Activated naive CD8-positive, alpha-beta T cell treated with anti-CD3 and anti-CD28 coated beads, Interleukin-2, amount 10 ng/mL, durations not matched to agents 7 days and 5 days (primary cell): ENCODE data around the gene EXOC8. TPM values are rescaled to one million over a fixed set of nuclear protein-coding genes. Genes with fewer than 3 reads are reported as not detected.

Source experiments
- ATAC-seq: fragments of 150-1000 bp; cut with Tn5 transposase; one replicate; pipeline ENCODE4 v1.10.0; 2021; ENCODE audit warnings: low read depth, moderate library complexity
- POLR2A ChIA-PET: fragments of 350-600 bp; sonication (Branson Sonifier 250); formaldehyde crosslinking; loops from one replicate; lab custom pipeline; 2021; ENCODE audit warnings: antibody characterized with exemption; lab: Charles Lee
- DNase-seq: peaks from one replicate; pipeline ENCODE4 v3.0.0; 2021
- H3K27ac Mint-ChIP-seq: one replicate; pipeline ENCODE4 v1.8.0; 2022; ENCODE audit warnings: mild to moderate bottlenecking, mixed read lengths
- H3K27me3 Mint-ChIP-seq: one replicate; pipeline ENCODE4 v1.8.0; 2022; ENCODE audit warnings: mild to moderate bottlenecking, moderate library complexity, mixed read lengths
- H3K36me3 Mint-ChIP-seq: one replicate; pipeline ENCODE4 v1.8.0; 2021; ENCODE audit warnings: mild to moderate bottlenecking, mixed read lengths
- H3K4me1 Mint-ChIP-seq: one replicate; pipeline ENCODE4 v1.8.0; 2021; ENCODE audit warnings: mixed read lengths
- H3K4me3 Mint-ChIP-seq: one replicate; pipeline ENCODE4 v1.8.0; 2022; ENCODE audit warnings: mild to moderate bottlenecking, moderate library complexity, mixed read lengths
- H3K9me3 Mint-ChIP-seq: one replicate; pipeline ENCODE4 v1.8.0; 2021; ENCODE audit warnings: mixed read lengths
- total RNA-seq, 2 experiments: library from RNA; stranded (reverse); gene quantifications; one replicate each; pipeline ENCODE4 v1.2.3, GENCODE V29; 2021

EXOC8 gene
- total RNA-seq, 2 experiments from 2014 or later, result 24.0 to 24.3 TPM

GRCh38 chr1:231318568-231318967, 19.1 kb downstream of the EXOC8 start:
- DNase-seq, result no peak
- Mint-ChIP-seq H3K4me3 (no peak overlapping the region), H3K36me3 (no peaks in the 10 kb centered on the region), H3K27ac (no peak overlapping the region), H3K4me1 (peaks cover 3% of the 10 kb centered on the region), H3K9me3 (no peaks in the 10 kb centered on the region), H3K27me3 (no peaks in the 10 kb centered on the region)
- POLR2A ChIA-PET, result no interaction called here
- ATAC-seq, result no peak

- H3K36me3 Mint-ChIP-seq, result no peaks in the 10 kb centered on the region
- no peak for DNase-seq
- no peak for ATAC-seq
- H3K4me1 Mint-ChIP-seq, result peaks cover 3% of the 10 kb centered on the region
- H3K4me3 Mint-ChIP-seq, result no peak overlapping the region
- no peaks in the 10 kb centered on the region for H3K27me3 Mint-ChIP-seq
- POLR2A ChIA-PET, result interaction anchor here (0.6 kb wide), 1 partner anchor 223 kb away, joined by 5 read pairs; no protein-coding TSS in a partner anchor
- no peaks in the 10 kb centered on the region for H3K9me3 Mint-ChIP-seq
- H3K27ac Mint-ChIP-seq, result no peak overlapping the region
Observed at GRCh38 chr1:231318015-231318355, 19.7 kb downstream of the EXOC8 start.

GRCh38 chr1:231317306-231318014, 20.2 kb downstream of the EXOC8 start:
- ATAC-seq (no peak), DNase-seq (no peak)
- no peaks in the 10 kb centered on the region for H3K9me3 Mint-ChIP-seq
- H3K4me1 Mint-ChIP-seq, result peaks cover 3% of the 10 kb centered on the region
- no peak overlapping the region for H3K4me3 Mint-ChIP-seq
- H3K36me3 Mint-ChIP-seq, result no peaks in the 10 kb centered on the region
- H3K27me3 Mint-ChIP-seq, result no peaks in the 10 kb centered on the region
- POLR2A ChIA-PET, result interaction anchor here (0.6 kb wide), 1 partner anchor 223 kb away, joined by 5 read pairs; no protein-coding TSS in a partner anchor
- no peak overlapping the region for H3K27ac Mint-ChIP-seq

- Mint-ChIP-seq H3K27me3 (no peaks in the 10 kb centered on the region), H3K4me3 (no peak overlapping the region), H3K36me3 (no peaks in the 10 kb centered on the region), H3K27ac (no peak overlapping the region), H3K9me3 (no peaks in the 10 kb centered on the region), H3K4me1 (peaks cover 3% of the 10 kb centered on the region)
- peak; percentile 85 for ATAC-seq
- POLR2A ChIA-PET, result no interaction called here
- peak; percentile 61 for DNase-seq
Observed at GRCh38 chr1:231315887-231316286, 21.8 kb downstream of the EXOC8 start.

- Mint-ChIP-seq H3K9me3 (no peaks in the 10 kb centered on the region), H3K27me3 (no peaks in the 10 kb centered on the region), H3K27ac (no peak overlapping the region), H3K4me1 (peaks cover 3% of the 10 kb centered on the region), H3K4me3 (no peak overlapping the region), H3K36me3 (no peaks in the 10 kb centered on the region)
- POLR2A ChIA-PET, result no interaction called here
- ATAC-seq, result no peak
- no peak for DNase-seq
Observed at GRCh38 chr1:231313661-231314060, 24.0 kb downstream of the EXOC8 start.

GRCh38 chr1:231312432-231312788, 25.2 kb downstream of the EXOC8 start:
- H3K4me3 Mint-ChIP-seq, result no peak overlapping the region
- H3K36me3 Mint-ChIP-seq, result no peaks in the 10 kb centered on the region
- POLR2A ChIA-PET, result no interaction called here
- DNase-seq (no peak), ATAC-seq (no peak)
- H3K9me3 Mint-ChIP-seq, result no peaks in the 10 kb centered on the region
- no peak overlapping the region for H3K27ac Mint-ChIP-seq
- no peaks in the 10 kb centered on the region for H3K27me3 Mint-ChIP-seq
- H3K4me1 Mint-ChIP-seq, result peaks cover 3% of the 10 kb centered on the region

GRCh38 chr1:231311720-231312431, 25.8 kb downstream of the EXOC8 start:
- Mint-ChIP-seq H3K4me3 (no peak overlapping the region), H3K27ac (no peak overlapping the region), H3K9me3 (no peaks in the 10 kb centered on the region), H3K4me1 (peaks cover 3% of the 10 kb centered on the region), H3K36me3 (no peaks in the 10 kb centered on the region), H3K27me3 (no peaks in the 10 kb centered on the region)
- POLR2A ChIA-PET, result no interaction called here
- DNase-seq (no peak), ATAC-seq (no peak)

GRCh38 chr1:231310391-231310934, 27.2 kb downstream of the EXOC8 start:
- no peaks in the 10 kb centered on the region for H3K36me3 Mint-ChIP-seq
- H3K4me1 Mint-ChIP-seq, result no peaks in the 10 kb centered on the region
- H3K9me3 Mint-ChIP-seq, result no peaks in the 10 kb centered on the region
- H3K4me3 Mint-ChIP-seq, result no peak overlapping the region
- no peaks in the 10 kb centered on the region for H3K27me3 Mint-ChIP-seq
- DNase-seq (no peak), ATAC-seq (no peak)
- no peak overlapping the region for H3K27ac Mint-ChIP-seq
- POLR2A ChIA-PET, result no interaction called here

GRCh38 chr1:231301990-231302389, 35.7 kb downstream of the EXOC8 start:
- POLR2A ChIA-PET, result no interaction called here
- no peaks in the 10 kb centered on the region for H3K27me3 Mint-ChIP-seq

GRCh38 chr1:231295938-231296337, 41.7 kb downstream of the EXOC8 start:
- no peaks in the 10 kb centered on the region for H3K27me3 Mint-ChIP-seq
- no peak overlapping the region for H3K27ac Mint-ChIP-seq
- H3K9me3 Mint-ChIP-seq, result no peaks in the 10 kb centered on the region
- no peak for ATAC-seq
- no peak overlapping the region for H3K4me3 Mint-ChIP-seq
- POLR2A ChIA-PET, result no interaction called here
- DNase-seq, result no peak
- H3K36me3 Mint-ChIP-seq, result no peaks in the 10 kb centered on the region
- H3K4me1 Mint-ChIP-seq, result no peaks in the 10 kb centered on the region

More at GRCh38 chr1:231301990-231302389, 35.7 kb downstream of the EXOC8 start:
- Mint-ChIP-seq H3K36me3 (no peaks in the 10 kb centered on the region), H3K27ac (no peak overlapping the region), H3K4me3 (no peak overlapping the region), H3K9me3 (no peaks in the 10 kb centered on the region), H3K4me1 (no peaks in the 10 kb centered on the region)
- no peak for DNase-seq
- no peak for ATAC-seq

GRCh38 chr1:231286603-231287002, 51.0 kb downstream of the EXOC8 start:
- H3K27me3 Mint-ChIP-seq, result no peaks in the 10 kb centered on the region
- DNase-seq (no peak), ATAC-seq (no peak)
- no peak overlapping the region for H3K27ac Mint-ChIP-seq
- H3K4me1 Mint-ChIP-seq, result peaks cover 1% of the 10 kb centered on the region
- H3K36me3 Mint-ChIP-seq, result no peaks in the 10 kb centered on the region
- H3K9me3 Mint-ChIP-seq, result no peaks in the 10 kb centered on the region
- no peak overlapping the region for H3K4me3 Mint-ChIP-seq
- POLR2A ChIA-PET, result no interaction called here

GRCh38 chr1:231284441-231284840, 53.2 kb downstream of the EXOC8 start:
- no peaks in the 10 kb centered on the region for H3K4me1 Mint-ChIP-seq
- peaks cover 2% of the 10 kb centered on the region for H3K36me3 Mint-ChIP-seq
- H3K27ac Mint-ChIP-seq, result no peak overlapping the region
- DNase-seq, result no peak
- H3K27me3 Mint-ChIP-seq, result no peaks in the 10 kb centered on the region
- POLR2A ChIA-PET, result no interaction called here
- H3K4me3 Mint-ChIP-seq, result no peak overlapping the region
- H3K9me3 Mint-ChIP-seq, result no peaks in the 10 kb centered on the region
- no peak for ATAC-seq
